ENCODE data around the gene OBSCN.
"Not testable (repeated sequence)": the region's sequence is repeated elsewhere in the genome, so short reads cannot be mapped to it uniquely, and the experiment has no call there.

Gene OBSCN

DNA sequence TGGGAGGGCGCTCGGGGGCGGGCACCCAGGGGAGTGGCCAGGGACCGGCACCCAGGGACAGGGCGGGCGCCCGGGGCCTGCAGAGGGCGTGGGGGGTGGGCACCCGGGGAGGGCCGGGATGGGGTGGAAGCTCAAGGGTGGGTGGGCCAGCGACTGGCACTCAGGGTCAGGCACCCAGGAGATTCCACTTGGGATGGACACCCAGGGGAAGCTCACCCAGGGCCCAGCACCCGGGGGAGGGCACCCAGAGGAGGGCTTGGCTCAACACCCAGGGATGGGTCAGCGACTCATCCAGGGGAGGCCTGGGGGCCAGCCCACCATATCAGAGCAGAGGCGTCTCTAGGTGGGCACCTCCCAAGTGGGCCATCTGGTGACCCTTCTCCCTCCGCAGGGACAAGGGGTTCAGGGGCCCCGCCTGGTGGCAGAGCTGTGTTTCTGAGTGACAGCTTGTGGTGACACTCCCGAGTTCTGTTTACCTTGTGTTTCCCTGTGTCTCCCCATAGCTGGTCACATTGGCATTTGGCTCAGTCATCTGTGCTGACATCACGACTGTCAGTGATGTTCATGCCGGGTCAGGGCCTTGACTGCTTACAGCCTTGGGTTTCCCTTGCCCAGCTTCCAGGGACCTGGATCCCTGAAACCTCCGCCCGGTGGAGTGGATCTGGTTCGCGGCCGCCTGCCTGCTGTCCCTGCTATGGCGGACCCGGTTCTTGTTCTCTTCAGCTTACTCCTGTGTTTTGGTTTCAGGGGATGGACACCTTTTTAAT is 41.5 kb upstream of the OBSCN start:
- TF ChIP-seq, protein P1, sequence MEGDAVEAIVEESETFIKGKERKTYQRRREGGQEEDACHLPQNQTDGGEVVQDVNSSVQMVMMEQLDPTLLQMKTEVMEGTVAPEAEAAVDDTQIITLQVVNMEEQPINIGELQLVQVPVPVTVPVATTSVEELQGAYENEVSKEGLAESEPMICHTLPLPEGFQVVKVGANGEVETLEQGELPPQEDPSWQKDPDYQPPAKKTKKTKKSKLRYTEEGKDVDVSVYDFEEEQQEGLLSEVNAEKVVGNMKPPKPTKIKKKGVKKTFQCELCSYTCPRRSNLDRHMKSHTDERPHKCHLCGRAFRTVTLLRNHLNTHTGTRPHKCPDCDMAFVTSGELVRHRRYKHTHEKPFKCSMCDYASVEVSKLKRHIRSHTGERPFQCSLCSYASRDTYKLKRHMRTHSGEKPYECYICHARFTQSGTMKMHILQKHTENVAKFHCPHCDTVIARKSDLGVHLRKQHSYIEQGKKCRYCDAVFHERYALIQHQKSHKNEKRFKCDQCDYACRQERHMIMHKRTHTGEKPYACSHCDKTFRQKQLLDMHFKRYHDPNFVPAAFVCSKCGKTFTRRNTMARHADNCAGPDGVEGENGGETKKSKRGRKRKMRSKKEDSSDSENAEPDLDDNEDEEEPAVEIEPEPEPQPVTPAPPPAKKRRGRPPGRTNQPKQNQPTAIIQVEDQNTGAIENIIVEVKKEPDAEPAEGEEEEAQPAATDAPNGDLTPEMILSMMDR (IDR thresholded peaks at IDR 0.05; ENCODE audit: low read depth, low read length): peak; percentile 26
- DNase-seq (ENCODE audit: extremely low read depth, low read depth): no peak

DNA sequence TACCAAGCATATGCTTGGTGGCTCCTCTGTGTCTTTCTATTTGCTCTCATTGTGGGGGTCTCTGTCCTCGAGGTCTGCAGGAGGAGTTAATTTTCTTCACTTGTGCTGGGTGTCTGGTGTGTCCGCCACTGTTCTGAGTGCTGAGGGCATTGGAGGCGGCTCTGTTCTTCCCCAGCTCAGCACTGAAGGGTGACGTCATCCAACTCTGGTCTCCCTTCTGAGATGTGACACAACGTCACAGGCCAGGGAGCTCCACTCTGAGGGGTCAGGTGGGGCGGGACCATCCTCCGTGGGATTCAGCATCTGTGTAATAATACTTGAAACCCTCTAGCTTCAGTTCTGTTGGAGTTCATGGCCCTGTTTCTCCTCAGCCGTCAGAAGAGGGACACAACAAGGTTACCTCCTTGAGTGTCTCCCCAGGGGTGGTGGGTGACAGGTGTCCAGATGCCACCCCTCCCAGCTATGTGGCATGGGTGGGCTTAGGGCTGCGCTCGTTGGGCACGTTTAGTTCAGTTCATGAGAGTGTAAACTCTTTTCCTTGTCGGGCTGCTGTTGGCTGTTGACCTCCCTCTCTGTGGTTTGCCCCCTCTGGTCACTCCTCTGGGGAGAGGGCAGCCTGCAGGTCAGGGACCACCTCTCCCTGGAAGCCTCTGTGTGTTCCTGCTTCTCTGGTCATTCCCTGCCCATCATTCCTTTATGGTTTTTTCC is 39.1 kb upstream of the OBSCN start:
- no peak for DNase-seq (ENCODE audit: extremely low read depth, low read depth)
- TF ChIP-seq, protein P1 (IDR thresholded peaks at IDR 0.05; ENCODE audit: low read depth, low read length): no peak

DNA sequence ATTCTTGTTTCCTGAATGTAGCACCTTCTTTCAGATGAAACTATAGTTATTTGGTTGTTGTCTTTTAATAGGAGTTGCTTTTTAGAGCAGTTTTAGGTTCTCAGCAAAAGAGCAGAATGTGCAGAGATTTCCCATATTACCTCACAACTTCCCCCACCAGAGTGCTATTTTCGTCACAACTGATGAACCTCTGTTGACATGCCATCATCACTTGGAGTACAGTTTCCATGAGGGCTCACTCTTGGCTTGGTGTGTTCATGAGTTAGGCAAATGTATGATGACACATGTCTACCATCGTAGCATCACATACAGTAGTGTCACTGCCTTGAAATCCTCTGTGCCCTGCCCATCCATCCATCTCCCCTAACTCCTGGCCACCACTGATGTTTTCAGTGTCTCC is 38.5 kb upstream of the OBSCN start:
- TF ChIP-seq, protein P1 (IDR thresholded peaks at IDR 0.05; ENCODE audit: low read depth, low read length): no peak
- DNase-seq (ENCODE audit: extremely low read depth, low read depth): no peak

DNA sequence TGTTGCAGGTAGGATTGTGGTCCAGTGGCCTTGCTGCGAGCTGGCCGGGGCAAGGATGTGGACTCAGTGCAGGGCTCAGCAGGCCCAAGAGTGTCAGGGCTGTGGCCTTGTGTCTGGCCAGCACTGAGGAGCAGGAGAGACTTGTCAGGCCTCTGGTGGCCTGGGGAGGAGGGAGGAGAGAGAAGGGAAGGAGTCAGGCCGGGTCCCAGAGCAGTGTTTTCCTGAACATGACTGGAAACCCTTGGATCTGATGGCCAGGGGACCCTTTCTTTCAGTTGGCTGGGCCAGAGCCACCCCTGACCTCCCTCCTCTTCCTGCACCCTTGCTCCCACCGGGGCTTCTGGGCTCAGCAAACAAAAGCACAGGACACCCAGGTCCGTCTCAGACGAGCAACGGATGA is 37.2 kb upstream of the OBSCN start:
- TF ChIP-seq, protein P1 (IDR thresholded peaks at IDR 0.05; ENCODE audit: low read depth, low read length): no peak
- no peak for DNase-seq (ENCODE audit: extremely low read depth, low read depth)

DNA sequence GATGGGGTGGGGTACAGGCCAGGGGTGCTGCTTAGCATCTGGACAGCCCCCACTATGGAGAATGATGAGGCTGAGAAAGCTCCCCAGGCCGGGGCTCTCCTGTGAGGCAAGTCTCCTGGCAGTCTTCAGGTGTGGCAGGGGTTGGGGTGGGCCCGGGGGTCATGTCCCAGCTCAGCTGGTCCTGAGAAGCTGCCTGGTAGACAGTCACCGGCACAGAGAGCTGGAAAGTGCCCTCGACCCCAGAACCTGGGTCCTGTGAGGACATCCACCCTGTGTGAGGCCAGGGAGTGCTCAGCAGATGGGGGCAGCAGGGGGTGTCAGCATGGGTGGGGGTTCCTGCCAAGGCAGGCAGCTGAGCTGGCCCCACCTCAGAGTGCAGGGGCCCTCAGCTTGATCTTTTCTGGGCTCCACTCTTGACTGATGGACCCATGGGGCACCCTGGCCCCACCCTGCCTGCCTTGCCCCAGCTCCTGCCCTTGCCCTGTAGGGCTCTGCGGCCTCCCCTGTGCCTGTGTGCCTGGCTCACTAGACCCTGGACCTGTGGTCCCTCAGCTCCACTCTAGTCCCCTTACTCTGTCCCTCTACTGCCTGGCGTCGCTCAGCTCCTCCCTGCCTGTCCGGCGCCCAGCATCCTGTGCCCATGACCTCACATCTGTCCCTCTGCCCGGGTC is 36.5 kb upstream of the OBSCN start:
- TF ChIP-seq, protein P1 (IDR thresholded peaks at IDR 0.05; ENCODE audit: low read depth, low read length): no peak
- DNase-seq (ENCODE audit: extremely low read depth, low read depth): no peak

DNA sequence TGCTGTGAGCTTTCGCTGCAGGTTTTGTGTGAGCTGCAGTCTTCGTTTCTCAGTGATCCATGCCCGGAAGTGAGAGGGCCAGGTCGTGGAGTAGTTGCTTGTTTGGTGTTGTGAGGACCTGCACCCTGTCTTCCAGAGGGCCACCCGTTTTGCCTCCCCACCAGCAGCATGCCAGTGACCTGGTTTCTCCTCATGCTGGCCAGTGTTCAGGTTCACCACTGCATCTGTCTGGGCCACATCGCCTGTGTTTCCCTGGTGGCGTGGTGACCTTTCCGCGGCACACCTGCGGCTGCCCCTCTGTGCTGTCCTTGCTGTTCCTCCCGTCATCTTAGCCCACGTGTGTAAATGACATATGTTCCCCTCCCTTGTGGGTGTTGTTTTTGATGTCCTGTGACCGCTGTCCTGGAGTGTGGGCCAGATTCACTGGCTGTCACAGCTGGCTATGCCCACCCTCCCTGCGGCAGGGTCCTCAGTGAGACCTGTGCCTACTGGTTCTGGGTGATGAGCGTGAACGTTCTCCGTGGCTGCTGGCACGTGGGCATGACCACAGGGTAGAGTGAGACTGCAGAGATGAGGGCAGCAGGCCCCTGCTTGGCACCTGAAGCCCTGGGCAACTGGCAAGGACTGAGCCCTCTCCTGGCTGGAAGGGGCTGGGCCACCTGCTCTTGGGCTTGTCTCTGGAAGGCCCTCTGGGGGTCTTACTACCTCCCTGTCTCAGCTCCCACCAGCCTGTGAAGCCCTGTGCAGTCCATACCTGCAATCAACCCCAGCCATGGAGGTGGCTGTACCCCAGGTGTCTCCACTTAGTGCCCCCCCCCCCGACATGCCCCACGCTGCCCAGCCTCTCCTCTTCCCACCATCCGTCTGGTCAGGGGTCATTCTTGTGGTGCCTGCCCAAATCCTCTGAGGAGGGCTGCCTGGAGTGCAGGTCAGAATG is 35.0 kb upstream of the OBSCN start:
- no peak for DNase-seq (ENCODE audit: extremely low read depth, low read depth)
- TF ChIP-seq, protein P1 (IDR thresholded peaks at IDR 0.05; ENCODE audit: low read depth, low read length): no peak

DNA sequence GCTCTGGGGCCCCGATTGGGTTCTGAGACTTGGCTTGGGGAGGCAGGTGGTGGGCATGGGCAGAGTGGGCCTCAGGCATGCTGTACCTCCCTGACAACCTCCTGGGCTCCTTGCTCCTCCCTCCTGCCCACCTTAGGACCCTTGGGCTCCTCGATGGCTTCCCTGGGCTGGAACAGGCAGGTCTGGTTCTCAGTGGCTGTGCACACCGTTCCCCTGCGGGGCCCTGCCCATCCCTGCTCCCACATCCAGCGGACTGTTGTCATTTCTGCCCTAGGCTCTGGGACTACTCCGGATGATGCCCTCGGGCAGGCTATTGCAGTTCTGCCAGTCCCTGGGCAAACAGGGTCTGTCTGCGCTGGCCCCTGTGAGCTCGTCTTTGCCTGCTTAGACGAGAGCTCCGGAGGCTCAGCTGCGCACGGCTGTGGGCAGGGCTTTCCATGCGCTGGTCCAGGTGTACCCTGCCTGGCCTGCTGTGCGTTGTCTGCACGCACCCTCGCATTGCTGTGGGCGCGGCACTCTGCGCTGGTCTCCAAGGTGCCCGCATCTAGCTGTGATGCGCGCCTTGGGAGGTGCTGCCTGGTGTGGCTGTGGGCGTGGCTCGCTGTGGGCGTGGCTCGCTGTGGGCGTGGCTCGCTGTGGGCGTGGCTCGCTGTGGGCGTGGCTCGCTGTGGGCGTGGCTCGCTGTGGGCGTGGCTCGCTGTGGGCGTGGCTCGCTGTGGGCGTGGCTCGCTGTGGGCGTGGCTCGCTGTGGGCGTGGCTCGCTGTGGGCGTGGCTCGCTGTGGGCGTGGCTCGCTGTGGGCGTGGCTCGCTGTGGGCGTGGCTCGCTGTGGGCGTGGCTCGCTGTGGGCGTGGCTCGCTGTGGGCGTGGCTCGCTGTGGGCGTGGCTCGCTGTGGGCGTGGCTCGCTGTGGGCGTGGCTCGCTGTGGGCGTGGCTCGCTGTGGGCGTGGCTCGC is 34.0 kb upstream of the OBSCN start:
- not testable (repeated sequence) for DNase-seq (ENCODE audit: extremely low read depth, low read depth)
